GM18909 (cell line): ENCODE data around the gene ETNK2.
A peak's percentile ranks its signal among the peaks of the same experiment; 100 is the strongest.

Experiments
- ATAC-seq: cut with Tn5 transposase; IDR thresholded peaks from one replicate; pipeline ENCODE4 v1.9.1; 2021; ENCODE audit warnings: mild to moderate bottlenecking; ENCODE audit not compliant: unreplicated experiment, poor library complexity

Gene ETNK2

GRCh38 chr1:204177133-204177532 is 25.3 kb upstream of the ETNK2 start:
- ATAC-seq = no peak

GRCh38 chr1:204176049-204176448 is 24.2 kb upstream of the ETNK2 start:
- no peak for ATAC-seq

DNA sequence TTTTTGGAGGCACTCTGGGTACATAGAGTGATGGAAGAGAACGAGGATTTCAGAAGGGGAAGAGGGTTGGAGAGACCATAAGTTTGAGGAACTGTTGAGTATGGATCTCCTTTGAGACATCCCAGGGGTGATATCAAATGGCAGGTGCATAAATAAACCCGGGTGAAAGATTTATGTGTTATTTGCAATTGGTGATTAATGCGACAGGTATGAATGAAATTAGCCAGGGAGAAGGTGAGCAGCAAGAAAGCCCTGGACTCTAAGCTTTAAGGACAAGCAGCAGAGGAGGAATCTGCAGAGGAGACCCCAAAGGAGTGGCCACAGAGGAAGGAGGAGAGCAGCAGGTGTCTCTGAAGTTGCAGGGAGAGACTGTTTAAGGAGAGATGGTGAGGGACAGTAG is 23.1 kb upstream of the ETNK2 start:
- ATAC-seq = no peak

DNA sequence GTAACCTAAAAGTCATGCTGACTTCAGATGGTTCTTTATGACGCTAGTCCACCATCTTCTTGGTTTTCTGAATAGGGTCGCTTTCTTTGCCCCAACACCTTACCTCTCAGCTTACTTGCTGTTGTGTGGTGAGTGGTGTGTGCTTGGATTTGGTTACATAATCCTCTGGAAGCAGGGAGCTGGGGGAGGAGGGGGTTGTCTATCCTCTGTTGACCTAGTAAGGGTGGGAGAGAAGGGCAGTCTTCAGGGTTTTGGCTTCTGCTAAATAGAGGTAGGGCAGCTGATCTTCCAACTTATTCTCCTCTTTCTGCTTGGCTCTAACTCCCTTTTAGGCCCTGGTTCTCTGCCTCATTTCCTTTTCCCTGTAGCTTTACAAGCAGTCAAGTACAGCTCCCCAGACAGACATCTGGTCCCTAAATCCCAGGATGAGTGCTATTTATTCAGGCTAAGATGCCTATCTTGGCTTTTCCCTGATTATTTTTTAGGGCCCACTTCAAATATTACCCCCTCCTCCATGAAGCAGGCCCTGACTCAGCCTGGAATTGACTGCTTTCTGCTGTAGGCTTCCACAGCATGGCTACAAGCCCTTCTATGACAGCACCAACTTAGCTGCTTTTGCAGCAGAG is 20.7 kb upstream of the ETNK2 start:
- no peak for ATAC-seq

DNA sequence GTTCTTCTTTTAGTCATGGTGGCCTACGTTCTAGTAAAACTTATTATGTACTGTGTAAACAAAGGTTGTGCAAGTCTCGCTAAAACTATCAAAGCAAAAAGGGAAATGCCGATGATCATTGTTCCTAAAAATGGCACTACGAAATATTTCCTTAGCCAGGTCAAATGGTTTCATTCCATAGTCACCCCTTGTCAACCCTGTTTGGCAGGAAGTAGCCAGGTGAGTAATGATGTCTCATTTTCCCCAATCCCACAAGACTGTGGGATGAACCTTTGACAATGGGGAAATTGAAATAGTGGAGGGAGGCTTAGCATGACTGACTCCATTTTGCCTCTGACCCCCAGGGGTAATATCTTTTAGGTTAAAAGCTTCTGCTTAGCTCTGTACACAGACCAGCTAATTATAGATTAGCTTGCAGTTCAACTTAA is 19.9 kb upstream of the ETNK2 start:
- no peak for ATAC-seq

- ATAC-seq = no peak
These were observed 18.8 kb upstream of the ETNK2 start for GRCh38 chr1:204170494-204171155.

DNA sequence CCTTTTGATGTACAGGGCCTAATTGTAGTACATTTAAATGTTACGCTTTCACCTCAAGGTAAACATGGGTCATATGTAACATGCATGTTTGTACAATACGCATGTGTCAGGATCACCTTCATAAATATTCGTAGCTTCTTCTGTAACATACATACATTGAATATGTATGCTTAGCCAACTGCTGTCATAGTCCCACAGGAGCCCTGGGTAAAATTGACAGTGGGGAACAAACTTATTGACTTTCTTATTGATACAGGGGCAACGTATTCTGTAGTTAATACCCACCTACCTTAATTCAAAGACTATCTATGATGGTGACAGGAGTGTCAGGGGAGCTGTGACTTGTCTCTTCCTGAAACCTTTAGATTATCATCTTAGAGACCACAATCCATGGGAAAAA is 18.0 kb upstream of the ETNK2 start:
- ATAC-seq = no peak

DNA sequence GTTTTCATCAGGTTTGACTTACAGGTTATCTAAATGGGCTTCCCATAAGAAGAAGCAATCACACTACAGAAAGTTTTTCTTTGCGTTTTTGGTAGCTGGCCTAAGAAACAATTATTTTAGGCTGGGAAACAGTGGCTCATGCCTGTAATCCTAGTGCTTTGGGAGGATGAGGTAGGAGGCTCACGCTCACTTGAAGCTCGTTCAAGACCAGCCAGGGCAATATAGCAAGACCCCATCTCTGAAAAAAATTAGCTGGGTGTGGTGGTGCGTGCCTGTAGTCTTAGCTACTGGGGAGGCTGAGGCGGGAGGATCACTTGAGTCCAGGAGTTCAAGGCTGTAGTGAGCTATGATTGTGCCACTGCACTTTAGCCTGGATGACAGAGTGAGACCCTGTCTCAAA is 15.9 kb upstream of the ETNK2 start:
- no peak for ATAC-seq

DNA sequence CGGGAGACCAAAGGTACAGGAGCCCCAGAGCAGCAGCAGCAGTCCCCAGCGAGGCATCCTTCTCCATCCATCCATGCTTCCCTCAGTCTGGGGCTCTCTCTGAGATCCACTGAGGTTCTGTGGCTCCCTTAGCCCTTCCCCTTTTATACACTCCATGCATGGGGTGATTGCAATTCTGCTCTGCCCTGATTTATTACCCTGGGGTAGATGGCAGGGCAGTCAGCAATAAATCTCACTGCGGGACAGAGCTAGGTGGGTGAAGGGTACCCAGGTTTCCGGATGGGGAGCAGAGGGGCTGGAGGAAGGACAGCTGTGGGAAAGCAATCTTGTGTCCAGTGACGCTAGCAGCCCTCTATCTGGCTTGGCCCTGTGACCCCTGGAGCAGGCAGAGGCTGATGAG is 14.4 kb upstream of the ETNK2 start, which contains the start of gene REN:
TSS of gene REN (minus strand) at position 119 of the 400 bp plus-strand sequence. CDS start at position 75, 44 bp downstream.
- ATAC-seq = no peak

DNA sequence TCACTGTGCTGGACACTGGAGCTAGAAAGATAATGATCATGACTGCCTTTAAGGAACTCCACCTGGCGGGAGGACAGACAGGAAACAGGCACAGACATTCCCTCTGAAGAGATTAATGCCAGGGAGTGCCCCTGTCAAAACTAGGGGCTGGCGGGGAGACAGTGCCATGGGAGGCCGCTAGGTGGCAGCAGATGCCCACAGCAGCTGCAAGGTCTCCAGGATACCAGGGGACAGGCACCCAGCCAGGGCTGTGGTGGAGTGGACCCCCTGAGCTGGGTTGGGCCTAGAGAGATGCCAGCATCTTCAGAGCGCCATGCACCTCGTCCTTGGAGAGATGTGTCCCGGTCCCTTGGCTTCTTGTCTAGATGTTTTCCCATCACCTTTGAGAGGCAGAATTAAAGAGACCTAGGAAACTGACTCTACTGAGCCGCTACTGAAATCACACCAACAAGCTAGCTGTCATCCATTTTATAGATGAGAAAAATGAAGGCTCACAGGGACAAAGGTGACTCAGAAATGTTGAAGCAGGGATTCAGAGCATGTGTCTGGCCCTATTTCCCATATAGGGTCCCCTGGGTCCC is 10.7 kb upstream of the ETNK2 start:
- ATAC-seq = peak; percentile 67

DNA sequence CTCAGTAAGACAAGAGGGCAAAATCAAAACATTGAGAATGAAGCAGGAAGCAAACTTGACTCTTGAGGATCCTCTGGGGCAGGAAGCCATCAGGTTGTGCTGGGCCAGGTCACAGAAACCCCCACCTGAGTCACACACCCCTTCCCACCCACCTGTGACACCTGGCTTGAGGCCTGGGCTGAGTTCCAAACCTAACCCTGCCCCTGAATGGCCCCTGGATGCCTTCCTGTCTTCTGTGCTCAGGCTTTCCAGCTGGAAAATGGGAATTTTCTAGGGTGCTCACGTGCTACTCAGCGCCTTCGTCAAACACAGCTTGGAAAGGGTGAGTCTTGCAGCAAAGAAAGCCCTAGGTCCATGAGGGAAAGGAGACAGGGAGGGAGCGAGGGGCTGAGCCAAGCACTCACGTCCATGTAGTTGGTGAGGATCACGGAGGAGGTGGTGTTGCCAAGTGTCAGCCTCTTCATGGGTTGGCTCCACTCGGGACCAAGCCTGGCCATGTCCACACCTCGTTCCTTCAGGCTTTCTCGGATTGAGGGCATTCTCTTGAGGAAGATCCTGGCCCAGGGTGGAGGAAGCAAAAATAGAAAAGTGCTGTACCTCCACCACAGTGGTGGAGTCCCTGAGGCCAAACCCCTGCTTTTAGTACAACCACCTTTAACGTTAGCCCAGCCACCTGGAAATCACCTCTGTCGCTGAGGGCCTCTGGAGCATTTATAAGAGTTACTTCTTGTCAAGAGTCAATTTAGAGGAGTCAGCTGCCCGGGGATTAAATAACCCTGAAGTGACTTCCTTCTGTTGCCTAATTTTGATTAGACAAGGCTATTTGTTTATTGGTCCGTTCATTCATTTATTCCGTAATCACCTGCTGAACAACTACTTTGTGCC is 10.0 kb upstream of the ETNK2 start:
- no peak for ATAC-seq

GRCh38 chr1:204157962-204158361 is 6.1 kb upstream of the ETNK2 start:
- ATAC-seq = no peak

GRCh38 chr1:204155881-204156280 is 4.0 kb upstream of the ETNK2 start:
- ATAC-seq = no peak

DNA sequence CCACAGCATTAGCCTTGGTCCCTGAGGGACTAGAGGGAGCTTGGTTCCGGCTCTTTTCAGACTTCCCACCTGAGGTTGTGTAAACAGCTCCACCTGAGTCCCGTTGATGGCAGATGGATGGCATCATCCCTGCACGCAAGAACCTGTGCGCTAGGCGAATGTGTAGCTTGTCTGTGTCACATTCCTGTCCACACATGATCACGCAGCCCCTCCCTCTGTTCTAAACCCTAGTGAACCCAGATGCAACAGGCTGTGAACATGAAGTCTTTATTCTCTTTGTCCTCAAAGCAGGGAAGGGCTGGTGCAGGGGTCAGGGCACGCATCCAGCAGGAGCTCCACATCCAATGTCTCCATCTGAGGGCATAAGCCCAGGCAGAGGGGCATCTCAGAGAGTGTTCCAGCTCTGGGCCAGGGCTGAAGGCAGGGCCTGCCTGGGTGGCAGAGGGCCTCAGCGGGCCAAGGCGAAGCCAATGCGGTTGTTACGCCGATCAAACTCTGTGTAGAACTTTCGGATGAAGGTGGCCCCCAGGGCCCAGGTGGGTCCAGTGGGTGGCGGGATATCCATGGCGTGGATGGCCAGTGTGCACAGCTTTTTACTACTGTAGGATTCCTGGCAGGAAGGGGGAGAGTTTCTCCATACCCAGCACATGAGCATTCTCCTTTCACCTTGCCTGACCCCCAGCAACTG is 2.9 kb upstream of the ETNK2 start:
- no peak for ATAC-seq

DNA sequence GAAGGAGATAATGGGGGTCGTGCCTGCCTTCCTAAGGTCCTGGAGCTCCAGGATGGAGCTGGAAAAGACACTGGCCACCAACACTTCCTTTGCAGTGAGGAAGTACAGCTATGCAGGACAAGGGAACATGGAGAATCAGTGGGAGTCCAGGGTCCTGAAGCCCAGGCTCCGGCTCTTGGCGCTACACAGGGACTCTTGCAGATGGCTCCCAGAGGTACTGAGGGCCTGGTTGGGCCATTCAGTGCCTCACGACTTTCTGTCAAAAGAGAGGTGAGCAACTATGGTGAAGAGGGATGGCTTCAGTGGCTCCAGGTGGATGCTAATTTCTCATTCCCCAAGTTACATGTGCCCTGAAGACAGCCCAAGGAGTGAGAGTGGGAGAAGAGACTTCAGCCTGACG is 1.8 kb upstream of the ETNK2 start:
- no peak for ATAC-seq

- ATAC-seq = no peak
These were observed 633 bp upstream of the ETNK2 start for GRCh38 chr1:204152310-204153044.

DNA sequence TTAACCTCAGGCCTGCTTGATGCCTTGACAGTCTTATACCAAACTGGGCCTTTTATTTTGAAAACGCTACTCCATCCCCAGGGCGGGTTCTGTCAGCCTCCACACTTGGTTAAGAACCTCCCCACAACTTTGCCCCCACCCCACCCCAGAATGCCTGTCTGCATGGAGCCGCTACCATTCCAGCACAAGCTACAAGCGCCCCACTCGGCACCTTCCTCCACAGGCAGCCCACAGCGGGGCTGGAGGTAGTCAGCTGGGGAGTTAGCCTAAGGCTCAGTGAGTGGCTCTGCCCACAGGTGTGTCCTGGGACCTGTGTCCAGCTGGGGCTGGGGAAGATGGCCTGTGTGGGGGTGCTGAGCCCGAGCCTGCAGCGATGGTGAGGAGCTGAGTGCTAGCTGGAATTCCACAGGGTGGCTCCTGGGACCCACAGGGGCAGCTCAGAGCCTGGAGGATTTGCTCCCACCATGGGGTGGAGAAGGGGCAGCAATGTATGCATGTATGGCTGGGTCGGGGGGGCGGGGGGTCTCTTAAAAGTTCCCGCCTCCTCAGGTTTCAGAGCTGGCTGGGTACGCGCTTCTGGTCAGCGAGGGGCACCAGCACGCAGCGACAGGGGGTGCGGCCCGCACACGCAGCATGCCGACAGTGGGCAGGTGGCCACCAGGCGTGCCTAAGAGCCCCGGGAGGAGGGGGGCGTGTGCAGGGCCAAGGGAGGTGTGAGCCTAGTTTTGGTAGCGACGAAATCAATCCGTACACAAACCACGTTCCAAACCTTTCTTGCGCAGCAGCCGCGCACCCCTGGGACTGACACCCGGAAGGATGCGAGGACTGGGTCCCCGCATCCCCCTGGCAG is 917 bp downstream of the ETNK2 start:
- no peak for ATAC-seq

DNA sequence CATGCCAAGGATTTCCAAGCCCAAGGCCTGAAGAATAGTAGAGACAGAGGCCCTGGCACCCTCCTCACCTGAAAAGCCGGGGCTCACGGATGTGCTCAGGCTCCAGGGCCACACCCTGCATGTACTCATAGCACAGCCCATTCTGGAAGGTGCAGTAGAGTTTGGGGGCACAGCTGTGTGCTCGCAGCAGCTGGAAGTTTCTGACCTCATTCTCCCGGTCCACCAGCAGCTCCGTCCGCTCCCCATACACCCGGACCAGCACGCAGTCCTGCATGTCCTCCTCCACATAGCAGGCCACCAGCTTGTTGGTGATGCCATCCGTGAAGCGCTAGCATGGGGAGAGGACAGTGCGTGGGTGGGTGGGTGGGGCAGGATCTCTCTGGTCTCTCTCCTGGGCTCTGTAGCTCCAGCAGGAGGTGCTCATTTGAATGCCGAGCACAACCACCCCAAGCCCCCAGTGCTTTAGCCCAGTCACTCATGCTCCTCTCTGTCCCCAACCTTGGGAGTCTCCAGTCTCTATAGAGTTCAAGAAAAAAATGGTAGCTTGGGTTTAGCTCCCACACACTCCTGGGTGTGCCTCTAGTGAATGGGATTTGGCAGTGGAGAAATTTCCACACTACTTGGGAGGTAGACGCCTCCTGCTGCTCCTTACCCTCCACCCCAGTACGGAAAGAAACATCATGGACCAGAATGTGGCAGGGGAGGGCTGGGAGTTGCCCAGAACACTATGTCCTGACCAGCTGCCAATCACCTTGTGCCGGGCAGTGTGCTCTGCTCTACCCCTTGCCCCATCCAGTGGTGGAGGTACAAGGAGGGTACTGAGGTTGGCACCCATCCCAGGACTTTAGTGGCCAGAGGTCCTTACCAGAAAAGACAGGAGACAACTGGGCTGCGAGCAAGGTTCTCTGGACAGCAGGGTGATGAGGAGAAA is 1.9 kb downstream of the ETNK2 start:
- ATAC-seq = no peak
